KMS-11 (cell line): Measurements from ENCODE around the gene COPS2.

Source experiments
- H2AFZ ChIP-seq: fragments of 200-600 bp; sonication (generic); 2 replicates; pipeline ENCODE4 v1.6.1; 2016; ENCODE audit warnings: antibody characterized with exemption, mixed run types, low read depth
- H3K27ac ChIP-seq: fragments of 200-600 bp; sonication (generic); 2 replicates; pipeline ENCODE4 v1.6.1; 2016; ENCODE audit warnings: mild to moderate bottlenecking, mixed run types
- H3K27me3 ChIP-seq: fragments of 200-600 bp; sonication (generic); 2 replicates; pipeline ENCODE4 v1.6.1; 2017; ENCODE audit warnings: mild to moderate bottlenecking, low read depth, mixed run types, moderate library complexity; ENCODE audit not compliant: insufficient read depth
- H3K36me3 ChIP-seq: fragments of 200-600 bp; sonication (generic); 2 replicates; pipeline ENCODE4 v1.6.1; 2017; ENCODE audit warnings: mild to moderate bottlenecking, mixed run types; ENCODE audit not compliant: insufficient read depth
- H3K4me1 ChIP-seq: fragments of 200-600 bp; sonication (generic); 2 replicates; pipeline ENCODE4 v1.6.1; 2016; ENCODE audit warnings: mild to moderate bottlenecking, low read depth, mixed run types; ENCODE audit not compliant: poor library complexity, severe bottlenecking
- H3K4me2 ChIP-seq: fragments of 200-600 bp; sonication (generic); 2 replicates; pipeline ENCODE4 v1.7.0; 2016; ENCODE audit warnings: mild to moderate bottlenecking, mixed run types
- H3K4me3 ChIP-seq: fragments of 200-600 bp; sonication (generic); IDR thresholded peaks from 2 replicates; pipeline ENCODE4 v1.6.1; 2017; ENCODE audit warnings: low read depth, low read length, mixed read lengths; ENCODE audit not compliant: insufficient read depth
- H3K79me2 ChIP-seq: fragments of 200-600 bp; sonication (generic); 2 replicates; pipeline ENCODE4 v1.6.1; 2016; ENCODE audit warnings: low read depth, mixed run types; ENCODE audit not compliant: insufficient read depth
- H3K9ac ChIP-seq: fragments of 200-600 bp; sonication (generic); 2 replicates; pipeline ENCODE4 v1.6.1; 2016; ENCODE audit warnings: mild to moderate bottlenecking, mixed run types
- H4K20me1 ChIP-seq: fragments of 200-600 bp; sonication (generic); 2 replicates; pipeline ENCODE4 v1.6.1; 2016; ENCODE audit warnings: mild to moderate bottlenecking, mixed run types; ENCODE audit not compliant: insufficient read depth
- CTCF ChIP-seq: fragments of 200-600 bp; sonication (generic); conservative IDR thresholded peaks from 2 replicates; pipeline ENCODE4 v1.6.1; 2017; ENCODE audit warnings: low read depth, mild to moderate bottlenecking, antibody characterized with exemption, low read length, moderate library complexity, mixed read lengths

The COPS2 gene

GRCh38 chr15:49169880-49170597 lies 14.6 kb upstream of the COPS2 start, which contains the start of gene GALK2:
TSS of gene GALK2 (plus strand) at chr15:49170247. CDS start at chr15:49170323, 76 bp downstream.
- H3K4me3 ChIP-seq = no peak within 1 kb of the TSS
- H3K9ac ChIP-seq = peak within 1 kb of the TSS; percentile 79
- peak within 1 kb of the TSS; percentile 79 for H3K4me2 ChIP-seq
- no peaks in the 10 kb centered on the region for H3K27me3 ChIP-seq
- H3K4me1 ChIP-seq = peaks cover 20% of the 10 kb centered on the region
- H3K79me2 ChIP-seq = peaks cover 7% of the 10 kb centered on the region
- no peak for TF ChIP-seq CTCF
- H2AFZ ChIP-seq = peak within 1 kb of the TSS; percentile 77
- H3K27ac ChIP-seq = peak within 1 kb of the TSS; percentile 55
- H3K36me3 ChIP-seq = no peaks in the 10 kb centered on the region
- no peaks in the 10 kb centered on the region for H4K20me1 ChIP-seq

- Histone ChIP-seq H3K4me2 (no peak overlapping the region), H3K9ac (no peak overlapping the region)
These were observed 12.6 kb upstream of the COPS2 start for GRCh38 chr15:49168016-49168415.

GRCh38 chr15:49164865-49165264 lies 9.5 kb upstream of the COPS2 start:
- no peak overlapping the region for H3K27ac ChIP-seq

More at GRCh38 chr15:49168016-49168415, 12.6 kb upstream of the COPS2 start:
- Histone ChIP-seq H2AFZ (no peak overlapping the region), H3K27me3 (no peaks in the 10 kb centered on the region), H3K79me2 (peaks cover 7% of the 10 kb centered on the region), H3K36me3 (no peaks in the 10 kb centered on the region), H3K4me3 (no peak overlapping the region), H3K27ac (no peak overlapping the region), H3K4me1 (peaks cover 20% of the 10 kb centered on the region), H4K20me1 (no peaks in the 10 kb centered on the region)
- no peak for TF ChIP-seq CTCF

GRCh38 chr15:49163678-49164077 lies 8.3 kb upstream of the COPS2 start:
- Histone ChIP-seq H3K27me3 (no peaks in the 10 kb centered on the region), H3K4me1 (no peaks in the 10 kb centered on the region), H4K20me1 (no peaks in the 10 kb centered on the region), H3K9ac (no peak overlapping the region), H3K4me3 (no peak overlapping the region), H3K27ac (no peak overlapping the region), H3K4me2 (no peak overlapping the region), H3K36me3 (no peaks in the 10 kb centered on the region), H3K79me2 (no peaks in the 10 kb centered on the region), H2AFZ (no peak overlapping the region)
- no peak for TF ChIP-seq CTCF

More at GRCh38 chr15:49164865-49165264, 9.5 kb upstream of the COPS2 start:
- Histone ChIP-seq H3K4me2 (no peak overlapping the region), H3K27me3 (no peaks in the 10 kb centered on the region), H3K4me1 (peaks cover 6% of the 10 kb centered on the region), H3K9ac (no peak overlapping the region), H4K20me1 (no peaks in the 10 kb centered on the region), H3K4me3 (no peak overlapping the region), H3K79me2 (no peaks in the 10 kb centered on the region), H2AFZ (no peak overlapping the region), H3K36me3 (no peaks in the 10 kb centered on the region)
- TF ChIP-seq CTCF = no peak
